HG02759 (cell line): ENCODE data around the gene N4BP2.

Source experiments
- ATAC-seq: cut with Tn5 transposase; IDR thresholded peaks from one replicate; pipeline ENCODE4 v1.9.1; 2021; ENCODE audit warnings: mild to moderate bottlenecking, moderate library complexity; ENCODE audit not compliant: unreplicated experiment

Gene N4BP2

GRCh38 chr4:40190465-40190864, 133.8 kb downstream of the N4BP2 start:
- no peak for ATAC-seq

- ATAC-seq: no peak
Observed at GRCh38 chr4:40190880-40191815, 134.5 kb downstream of the N4BP2 start.

- peak; percentile 45 for ATAC-seq
Observed at GRCh38 chr4:40192114-40193015, 135.7 kb downstream of the N4BP2 start.

GRCh38 chr4:40193016-40193571, 136.4 kb downstream of the N4BP2 start:
- ATAC-seq: peak; percentile 32

- peak; percentile 1 for ATAC-seq
Observed at GRCh38 chr4:40193578-40193977, 136.9 kb downstream of the N4BP2 start.

- ATAC-seq: peak; percentile 18
Observed at GRCh38 chr4:40194602-40195161, 138.0 kb downstream of the N4BP2 start.

- no peak for ATAC-seq
Observed at GRCh38 chr4:40195182-40196177, 138.8 kb downstream of the N4BP2 start.

GRCh38 chr4:40196272-40196671, 139.6 kb downstream of the N4BP2 start:
- no peak for ATAC-seq

- peak; percentile 17 for ATAC-seq
Observed at GRCh38 chr4:40196724-40197281, 140.2 kb downstream of the N4BP2 start, which contains the start of gene RHOH. Gene RHOH (plus strand): TSS chr4:40197031. CDS start chr4:40243387, 46,356 bp downstream.

- ATAC-seq: no peak
Observed at GRCh38 chr4:40197879-40198689, 141.4 kb downstream of the N4BP2 start.

GRCh38 chr4:40199179-40199670, 142.6 kb downstream of the N4BP2 start:
- no peak for ATAC-seq

- ATAC-seq: peak; percentile 63
Observed at GRCh38 chr4:40199999-40200874, 143.6 kb downstream of the N4BP2 start.

GRCh38 chr4:40200875-40201801, 144.5 kb downstream of the N4BP2 start:
- ATAC-seq: peak; percentile 19

- no peak for ATAC-seq
Observed at GRCh38 chr4:40201898-40202297, 145.2 kb downstream of the N4BP2 start.

GRCh38 chr4:40202474-40202873, 145.8 kb downstream of the N4BP2 start:
- no peak for ATAC-seq
